Large intestine (tissue), 3 donors: Measurements from ENCODE around the gene WWOX. TPM values are rescaled to one million over a fixed set of nuclear protein-coding genes. Genes with fewer than 3 reads are reported as not detected.

Experiments
- DNase-seq, 2 donors: peaks; one replicate each; pipeline versions ENCODE4 v3.0.0 to v3.0.0-alpha.2; 2013
- H3K27ac ChIP-seq: one replicate; pipeline ENCODE4 v1.5.1; 2013; ENCODE audit warnings: low read length
- H3K27me3 ChIP-seq: 2 replicates; pipeline ENCODE4 v1.6.1; 2013; ENCODE audit warnings: low read length; ENCODE audit not compliant: control insufficient read depth, insufficient read depth
- H3K36me3 ChIP-seq: 2 replicates; pipeline ENCODE4 v1.6.1; 2013; ENCODE audit warnings: low read length; ENCODE audit not compliant: control insufficient read depth, insufficient read depth
- H3K4me1 ChIP-seq: one replicate; pipeline ENCODE4 v1.6.1; 2013; ENCODE audit warnings: low read length; ENCODE audit not compliant: control insufficient read depth, insufficient read depth
- H3K4me3 ChIP-seq: one replicate; pipeline ENCODE4 v1.5.1; 2013; ENCODE audit warnings: low read length
- H3K9me3 ChIP-seq: one replicate; pipeline ENCODE4 v1.6.1; 2013; ENCODE audit warnings: mild to moderate bottlenecking, low read depth, low read length, moderate library complexity; ENCODE audit not compliant: control insufficient read depth
- WGBS: methylation state at CpG from one replicate; pipeline ENCODE4 v1.1.5; 2013; ENCODE audit warnings: low lambda C conversion rate; ENCODE audit not compliant: insufficient coverage; 5-methylcytosine and 5-hydroxymethylcytosine counted together
- polyA plus RNA-seq: library from polyadenylated mRNA; unstranded; fragments of 120-200 nt; gene quantifications from one replicate; pipeline ENCODE4 v1.2.1, GENCODE V29; 2013

WWOX gene
- polyA plus RNA-seq, 1 donor, result 16.2 TPM

GRCh38 chr16:78324649-78325285 lies 225.3 kb downstream of the WWOX start:
- no peak overlapping the region for H3K27ac ChIP-seq
- DNase-seq, result no peak
- H3K27me3 ChIP-seq, result no peaks in the 10 kb centered on the region
- peaks cover 2% of the 10 kb centered on the region for H3K4me1 ChIP-seq
- H3K36me3 ChIP-seq, result no peaks in the 10 kb centered on the region
- H3K4me3 ChIP-seq, result no peak overlapping the region
- no peaks in the 10 kb centered on the region for H3K9me3 ChIP-seq
- 100% methylated on average over 1 of the region's 6 CpGs for WGBS

GRCh38 chr16:78325468-78326352 lies 226.3 kb downstream of the WWOX start:
- WGBS, result 56% methylated on average over 2 of the region's 6 CpGs

GRCh38 chr16:78326731-78327130 lies 227.3 kb downstream of the WWOX start:
- WGBS, result no CpG with 5 or more reads among the region's 3 CpGs
- no peak for DNase-seq

More at GRCh38 chr16:78325468-78326352, 226.3 kb downstream of the WWOX start:
- no peaks in the 10 kb centered on the region for H3K36me3 ChIP-seq
- H3K27me3 ChIP-seq, result no peaks in the 10 kb centered on the region
- no peak overlapping the region for H3K4me3 ChIP-seq
- H3K27ac ChIP-seq, result no peak overlapping the region
- peaks cover 2% of the 10 kb centered on the region for H3K4me1 ChIP-seq
- no peaks in the 10 kb centered on the region for H3K9me3 ChIP-seq
- DNase-seq, result no peak

GRCh38 chr16:78331731-78332130 lies 232.3 kb downstream of the WWOX start:
- H3K4me1 ChIP-seq, result no peaks in the 10 kb centered on the region
- WGBS, result 100% methylated on average over 1 of the region's 4 CpGs
- H3K4me3 ChIP-seq, result no peak overlapping the region
- H3K9me3 ChIP-seq, result no peaks in the 10 kb centered on the region
- DNase-seq, result no peak
- no peak overlapping the region for H3K27ac ChIP-seq
- no peaks in the 10 kb centered on the region for H3K27me3 ChIP-seq
- no peaks in the 10 kb centered on the region for H3K36me3 ChIP-seq

More at GRCh38 chr16:78326731-78327130, 227.3 kb downstream of the WWOX start:
- no peak overlapping the region for H3K4me3 ChIP-seq
- H3K9me3 ChIP-seq, result no peaks in the 10 kb centered on the region
- no peak overlapping the region for H3K27ac ChIP-seq
- no peaks in the 10 kb centered on the region for H3K27me3 ChIP-seq
- no peaks in the 10 kb centered on the region for H3K36me3 ChIP-seq
- peaks cover 2% of the 10 kb centered on the region for H3K4me1 ChIP-seq

- Histone ChIP-seq H3K4me3 (no peak overlapping the region), H3K9me3 (no peaks in the 10 kb centered on the region), H3K27ac (no peak overlapping the region), H3K27me3 (no peaks in the 10 kb centered on the region), H3K36me3 (no peaks in the 10 kb centered on the region), H3K4me1 (no peaks in the 10 kb centered on the region)
- DNase-seq, result no peak
- WGBS, result 100% methylated on average over 3 of the region's 5 CpGs
These were observed 234.4 kb downstream of the WWOX start for GRCh38 chr16:78333808-78334207.

- H3K27ac ChIP-seq, result no peak overlapping the region
- WGBS, result no CpG with 5 or more reads among the region's 1 CpG
- no peaks in the 10 kb centered on the region for H3K4me1 ChIP-seq
- H3K9me3 ChIP-seq, result peaks cover 3% of the 10 kb centered on the region
- H3K27me3 ChIP-seq, result no peaks in the 10 kb centered on the region
- H3K4me3 ChIP-seq, result no peak overlapping the region
- H3K36me3 ChIP-seq, result no peaks in the 10 kb centered on the region
- no peak for DNase-seq
These were observed 241.1 kb downstream of the WWOX start for GRCh38 chr16:78340590-78340989.

GRCh38 chr16:78348068-78348467 lies 248.6 kb downstream of the WWOX start:
- H3K4me1 ChIP-seq, result no peaks in the 10 kb centered on the region
- H3K4me3 ChIP-seq, result no peak overlapping the region
- no peaks in the 10 kb centered on the region for H3K27me3 ChIP-seq
- H3K27ac ChIP-seq, result no peak overlapping the region
- no peaks in the 10 kb centered on the region for H3K9me3 ChIP-seq
- WGBS, result no CpG with 5 or more reads among the region's 3 CpGs
- no peak for DNase-seq
- H3K36me3 ChIP-seq, result no peaks in the 10 kb centered on the region

- WGBS, result no CpG with 5 or more reads among the region's 9 CpGs
- no peaks in the 10 kb centered on the region for H3K27me3 ChIP-seq
- H3K4me1 ChIP-seq, result no peaks in the 10 kb centered on the region
- no peaks in the 10 kb centered on the region for H3K36me3 ChIP-seq
- no peak for DNase-seq
- H3K27ac ChIP-seq, result no peak overlapping the region
- H3K9me3 ChIP-seq, result no peaks in the 10 kb centered on the region
- no peak overlapping the region for H3K4me3 ChIP-seq
These were observed 249.4 kb downstream of the WWOX start for GRCh38 chr16:78348886-78349285.

GRCh38 chr16:78352184-78352583 lies 252.7 kb downstream of the WWOX start:
- Histone ChIP-seq H3K36me3 (no peaks in the 10 kb centered on the region), H3K27ac (no peak overlapping the region), H3K4me1 (no peaks in the 10 kb centered on the region), H3K27me3 (no peaks in the 10 kb centered on the region), H3K9me3 (no peaks in the 10 kb centered on the region), H3K4me3 (no peak overlapping the region)
- no peak for DNase-seq
- no CpG with 5 or more reads among the region's 1 CpG for WGBS

GRCh38 chr16:78353640-78354275 lies 254.3 kb downstream of the WWOX start:
- H3K36me3 ChIP-seq, result no peaks in the 10 kb centered on the region

More at GRCh38 chr16:78353640-78354275, 254.3 kb downstream of the WWOX start:
- no peak overlapping the region for H3K4me3 ChIP-seq
- 100% methylated on average over 2 of the region's 9 CpGs for WGBS
- H3K4me1 ChIP-seq, result no peaks in the 10 kb centered on the region
- H3K27me3 ChIP-seq, result no peaks in the 10 kb centered on the region
- DNase-seq, result no peak
- H3K27ac ChIP-seq, result no peak overlapping the region
- no peaks in the 10 kb centered on the region for H3K9me3 ChIP-seq
